Body of pancreas (tissue), 4 donors: ENCODE measurements around the gene SNRNP48. TPM values are rescaled to one million over a fixed set of nuclear protein-coding genes. Genes with fewer than 3 reads are reported as not detected.

Experiments used
- ATAC-seq: fragments of 150-250 bp; one replicate; pipeline ENCODE4 v1.9.1; 2016
- DNase-seq, 4 donors: peaks; one replicate each; pipeline ENCODE4 v3.0.0-alpha.2; 2019
- H3K27ac ChIP-seq, 4 donors: fragments of 200-600 bp; sonication (generic); 1 replicate in 3 of 4; 2 replicates in 1 of 4; pipeline versions ENCODE4 v1.5.1 to v1.6.1; 2016 to 2019; ENCODE audit warnings: mild to moderate bottlenecking in 1 of 4, mixed read lengths in 1 of 4, moderate library complexity in 1 of 4
- H3K27me3 ChIP-seq, 2 donors: fragments of 200-600 bp; sonication (generic); one replicate each; pipeline ENCODE4 v1.6.0; 2016; ENCODE audit warnings: mild to moderate bottlenecking in 1 of 2
- H3K36me3 ChIP-seq, 2 donors: fragments of 200-600 bp; sonication (generic); replicated peaks in 1 of 2; 2 replicates each; pipeline ENCODE4 v1.5.1; 2016; ENCODE audit warnings: low read depth in 2 of 2; ENCODE audit not compliant: insufficient read depth in 1 of 2
- H3K4me1 ChIP-seq: fragments of 200-600 bp; sonication (generic); one replicate; pipeline ENCODE4 v1.6.0; 2016
- H3K4me3 ChIP-seq, 2 donors: fragments of 200-600 bp; sonication (generic); 1 replicate in 1 of 2; 2 replicates in 1 of 2; pipeline ENCODE4 v1.5.1; 2016 to 2019
- H3K9me3 ChIP-seq, 3 donors: fragments of 200-600 bp; sonication (generic); 1 replicate in 2 of 3; 2 replicates in 1 of 3; pipeline ENCODE4 v1.5.1; 2016
- POLR2A ChIP-seq, 3 donors: fragments of 450-650 bp; IDR thresholded peaks; one replicate each; pipeline ENCODE4 v1.6.1; 2016; ENCODE audit warnings: antibody characterized with exemption in 3 of 3, mild to moderate bottlenecking in 2 of 3
- WGBS, 2 donors: methylation state at CpG; one replicate each; pipeline ENCODE4 v1.1.5; 2017; 5-methylcytosine and 5-hydroxymethylcytosine counted together
- intact Hi-C: fragments of 100-400 bp; cut with DNase I; formaldehyde crosslinking; loops from one replicate; pipeline ENCODE4 v1.15.1; 2023
- total RNA-seq, 2 donors: library from RNA; depleted of rRNA; stranded (reverse); fragments of >200 nt; gene quantifications; one replicate each; pipeline ENCODE4 v1.1.0, GENCODE V29; 2016
- TF ChIP-seq, protein P1 (sequence below), 7 experiments: fragments of 450-650 bp in 4 of 7; fragments of 200-600 bp in 3 of 7; sonication (generic) in 3 of 7; IDR thresholded peaks; one replicate each; pipeline ENCODE4 v1.5.1; 2016 to 2019; ENCODE audit warnings: antibody characterized with exemption in 7 of 7

Gene SNRNP48
- total RNA-seq, 2 donors from 2014 or later = 8.6 to 18.7 TPM

DNA sequence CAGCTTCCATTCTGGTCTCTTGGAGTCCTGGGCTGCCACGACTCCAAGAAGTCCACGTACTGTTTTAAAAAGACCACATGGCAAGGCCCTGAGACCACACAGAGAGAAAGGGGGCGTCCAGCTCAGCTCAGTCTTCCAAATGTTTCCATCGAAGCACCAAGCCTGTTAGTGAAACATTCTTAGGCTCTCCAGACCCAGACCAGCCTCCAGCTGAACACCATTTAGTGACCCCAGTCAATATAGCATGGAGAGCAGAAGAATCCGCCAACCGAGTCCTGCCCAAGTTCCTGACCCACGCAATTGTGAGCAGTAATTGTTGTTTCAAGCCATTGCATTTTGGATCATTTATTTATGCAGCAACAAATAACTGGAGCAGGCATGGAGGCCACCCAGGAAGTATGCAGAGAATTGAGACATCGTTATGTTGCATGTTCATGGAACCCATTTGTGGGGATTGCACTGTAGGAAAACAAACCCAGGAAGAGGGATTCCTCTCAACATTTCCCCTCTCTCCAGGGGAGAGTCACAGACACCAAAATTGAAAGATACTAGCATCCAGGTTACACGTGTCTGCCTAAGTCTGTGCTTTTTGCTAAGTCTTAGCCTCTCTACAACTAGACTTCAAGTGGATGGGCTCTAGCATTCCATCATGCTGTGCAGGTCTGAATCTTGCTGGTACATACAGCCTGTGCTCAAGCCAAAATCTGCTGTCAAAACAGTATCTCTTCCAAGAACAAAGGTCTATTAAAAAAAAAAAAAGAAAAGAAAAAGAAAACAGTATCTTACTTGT lies 42.7 kb downstream of the SNRNP48 start:
- H3K4me1 ChIP-seq = no peaks in the 10 kb centered on the region
- TF ChIP-seq, protein P1, sequence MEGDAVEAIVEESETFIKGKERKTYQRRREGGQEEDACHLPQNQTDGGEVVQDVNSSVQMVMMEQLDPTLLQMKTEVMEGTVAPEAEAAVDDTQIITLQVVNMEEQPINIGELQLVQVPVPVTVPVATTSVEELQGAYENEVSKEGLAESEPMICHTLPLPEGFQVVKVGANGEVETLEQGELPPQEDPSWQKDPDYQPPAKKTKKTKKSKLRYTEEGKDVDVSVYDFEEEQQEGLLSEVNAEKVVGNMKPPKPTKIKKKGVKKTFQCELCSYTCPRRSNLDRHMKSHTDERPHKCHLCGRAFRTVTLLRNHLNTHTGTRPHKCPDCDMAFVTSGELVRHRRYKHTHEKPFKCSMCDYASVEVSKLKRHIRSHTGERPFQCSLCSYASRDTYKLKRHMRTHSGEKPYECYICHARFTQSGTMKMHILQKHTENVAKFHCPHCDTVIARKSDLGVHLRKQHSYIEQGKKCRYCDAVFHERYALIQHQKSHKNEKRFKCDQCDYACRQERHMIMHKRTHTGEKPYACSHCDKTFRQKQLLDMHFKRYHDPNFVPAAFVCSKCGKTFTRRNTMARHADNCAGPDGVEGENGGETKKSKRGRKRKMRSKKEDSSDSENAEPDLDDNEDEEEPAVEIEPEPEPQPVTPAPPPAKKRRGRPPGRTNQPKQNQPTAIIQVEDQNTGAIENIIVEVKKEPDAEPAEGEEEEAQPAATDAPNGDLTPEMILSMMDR (IDR thresholded peaks at IDR 0.05) = no peak
- no peak for TF ChIP-seq POLR2A (IDR thresholded peaks at IDR 0.05)
- no peak overlapping the region for H3K4me3 ChIP-seq
- WGBS, 2 donors = 80 to 83% methylated on average over 9 of the region's 9 CpGs
- no peak overlapping the region for H3K27ac ChIP-seq
- H3K9me3 ChIP-seq = no peaks in the 10 kb centered on the region
- ATAC-seq = no peak
- intact Hi-C loops = no loop called here
- H3K27me3 ChIP-seq = no peaks in the 10 kb centered on the region
- no peak for DNase-seq
- H3K36me3 ChIP-seq = no peaks in the 10 kb centered on the region

DNA sequence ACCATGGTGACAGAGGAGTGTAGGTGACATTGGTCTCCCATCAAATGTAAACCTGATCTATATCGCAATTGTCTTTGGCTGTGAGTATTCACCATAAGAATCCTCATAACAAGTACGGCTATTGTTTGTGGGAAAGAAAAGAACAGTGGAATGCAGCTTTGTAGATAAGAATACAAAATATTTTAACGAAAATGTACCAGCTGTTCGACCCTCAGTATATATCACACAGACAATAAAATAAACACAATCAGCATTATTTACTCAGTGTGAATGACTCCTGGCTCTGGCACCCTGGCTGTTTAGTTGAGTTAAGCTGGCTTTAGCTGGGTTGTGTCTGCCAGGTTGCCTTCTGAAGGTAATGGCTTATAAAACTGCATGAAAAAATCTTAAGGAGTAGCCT lies 43.4 kb downstream of the SNRNP48 start:
- H3K9me3 ChIP-seq = no peaks in the 10 kb centered on the region
- no peak overlapping the region for H3K4me3 ChIP-seq
- H3K27ac ChIP-seq = no peak overlapping the region
- TF ChIP-seq, protein P1 (IDR thresholded peaks at IDR 0.05) = no peak
- no peak for TF ChIP-seq POLR2A (IDR thresholded peaks at IDR 0.05)
- no peaks in the 10 kb centered on the region for H3K27me3 ChIP-seq
- no peaks in the 10 kb centered on the region for H3K36me3 ChIP-seq
- ATAC-seq (no peak), DNase-seq (no peak)
- 17 to 25% methylated on average over 4 of the region's 4 CpGs for WGBS, 2 donors
- intact Hi-C loops = no loop called here
- H3K4me1 ChIP-seq = no peaks in the 10 kb centered on the region

- Histone ChIP-seq H3K27me3 (no peaks in the 10 kb centered on the region), H3K36me3 (no peaks in the 10 kb centered on the region), H3K9me3 (no peaks in the 10 kb centered on the region), H3K4me1 (no peaks in the 10 kb centered on the region), H3K27ac (no peak overlapping the region), H3K4me3 (no peak overlapping the region)
- 88 to 91% methylated on average over 1 of the region's 1 CpG for WGBS, 2 donors
- TF ChIP-seq, protein P1 (IDR thresholded peaks at IDR 0.05) = no peak
- TF ChIP-seq POLR2A (IDR thresholded peaks at IDR 0.05) = no peak
- intact Hi-C loops = no loop called here
- DNase-seq = no peak
- no peak for ATAC-seq
Observed at GRCh38 chr6:7636151-7636550, 46.2 kb downstream of the SNRNP48 start.

- ATAC-seq = no peak
- Histone ChIP-seq H3K36me3 (no peaks in the 10 kb centered on the region), H3K4me3 (no peak overlapping the region), H3K27ac (no peak overlapping the region), H3K9me3 (no peaks in the 10 kb centered on the region), H3K4me1 (no peaks in the 10 kb centered on the region), H3K27me3 (no peaks in the 10 kb centered on the region)
- no peak for DNase-seq
- 80% methylated on average over 3 of the region's 3 CpGs for WGBS, 2 donors
- intact Hi-C loops = no loop called here
- TF ChIP-seq, protein P1 (IDR thresholded peaks at IDR 0.05) = no peak
- TF ChIP-seq POLR2A (IDR thresholded peaks at IDR 0.05) = no peak
Observed at GRCh38 chr6:7637533-7637932, 47.5 kb downstream of the SNRNP48 start.

DNA sequence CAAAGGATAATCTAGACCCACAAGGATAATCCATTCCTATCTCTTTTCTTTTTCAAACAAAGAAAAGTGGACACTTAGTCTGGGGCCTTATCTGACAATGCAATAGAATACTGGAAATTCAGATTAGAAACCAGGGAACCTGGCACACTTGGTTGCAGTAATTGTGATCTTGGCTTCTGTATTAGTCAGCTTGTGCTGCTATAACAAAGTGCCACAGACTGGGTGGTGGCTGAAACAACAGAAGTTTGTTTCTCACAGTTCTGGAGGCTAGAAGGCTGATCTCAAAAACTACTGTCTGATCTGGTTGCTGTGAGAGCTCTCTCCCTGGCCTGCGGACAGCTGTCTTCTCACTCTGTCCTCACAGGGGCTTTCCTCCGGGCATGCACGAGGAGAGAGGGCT lies 49.4 kb downstream of the SNRNP48 start:
- Histone ChIP-seq H3K36me3 (no peaks in the 10 kb centered on the region), H3K9me3 (no peaks in the 10 kb centered on the region), H3K4me1 (no peaks in the 10 kb centered on the region), H3K27ac (no peak overlapping the region), H3K27me3 (no peaks in the 10 kb centered on the region), H3K4me3 (no peak overlapping the region)
- intact Hi-C loops = no loop called here
- DNase-seq (no peak), ATAC-seq (no peak)
- no peak for TF ChIP-seq POLR2A (IDR thresholded peaks at IDR 0.05)
- TF ChIP-seq, protein P1 (IDR thresholded peaks at IDR 0.05) = no peak
- 66 to 97% methylated on average over 3 of the region's 3 CpGs for WGBS, 2 donors
